Memory B cell (primary cell): ENCODE results near the gene ERBB4.

Experiments
- ATAC-seq: fragments of 150-1000 bp; cut with Tn5 transposase; 2 replicates; pipeline ENCODE4 v1.10.0; 2021; ENCODE audit warnings: low read depth, mild to moderate bottlenecking, moderate library complexity
- DNase-seq, 2 donors: peaks; one replicate each; pipeline ENCODE4 v3.0.0; 2022; ENCODE audit warnings: low spot score in 2 of 2
- H3K27ac Mint-ChIP-seq: one replicate; pipeline ENCODE4 v1.8.0; 2022; ENCODE audit warnings: mild to moderate bottlenecking, moderate library complexity, mixed read lengths
- H3K27me3 Mint-ChIP-seq: one replicate; pipeline ENCODE4 v1.8.0; 2022; ENCODE audit warnings: mixed read lengths
- H3K36me3 Mint-ChIP-seq: one replicate; pipeline ENCODE4 v1.8.0; 2022; ENCODE audit warnings: mild to moderate bottlenecking, mixed read lengths
- H3K4me1 Mint-ChIP-seq: one replicate; pipeline ENCODE4 v1.8.0; 2022; ENCODE audit warnings: mixed read lengths
- H3K4me3 Mint-ChIP-seq: one replicate; pipeline ENCODE4 v1.8.0; 2022; ENCODE audit warnings: mild to moderate bottlenecking, moderate library complexity, mixed read lengths
- H3K9me3 Mint-ChIP-seq: one replicate; pipeline ENCODE4 v1.8.0; 2022; ENCODE audit warnings: mixed read lengths

ERBB4 gene

DNA sequence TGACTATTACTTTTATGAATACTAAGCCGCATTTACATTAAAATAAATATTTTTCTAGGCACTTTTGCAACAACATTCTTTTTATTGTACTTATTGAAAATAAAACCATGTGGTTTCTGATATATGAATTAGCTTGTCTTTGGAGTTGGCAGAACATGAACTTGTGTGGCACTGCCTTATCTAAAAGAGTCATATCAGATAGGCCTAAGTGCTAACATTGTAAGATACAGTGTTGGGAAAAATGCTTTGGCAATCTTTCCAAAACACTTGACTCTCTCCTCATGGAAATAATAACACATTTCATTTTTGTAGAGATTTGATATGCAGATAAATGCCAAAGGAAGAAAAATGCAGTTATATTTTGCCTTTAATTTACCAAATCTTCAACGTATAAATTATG, 191.7 kb downstream of the ERBB4 start:
- ATAC-seq (no peak), DNase-seq (no peak)
- no peak overlapping the region for H3K4me3 Mint-ChIP-seq

GRCh38 chr2:212345966-212346365, 192.6 kb downstream of the ERBB4 start:
- no peak for DNase-seq
- no peaks in the 10 kb centered on the region for H3K36me3 Mint-ChIP-seq
- no peaks in the 10 kb centered on the region for H3K4me1 Mint-ChIP-seq
- no peaks in the 10 kb centered on the region for H3K9me3 Mint-ChIP-seq
- H3K4me3 Mint-ChIP-seq = no peak overlapping the region
- H3K27me3 Mint-ChIP-seq = no peaks in the 10 kb centered on the region
- no peak for ATAC-seq
- no peak overlapping the region for H3K27ac Mint-ChIP-seq

More for the DNA sequence above, 191.7 kb downstream of the ERBB4 start:
- no peaks in the 10 kb centered on the region for H3K4me1 Mint-ChIP-seq
- H3K9me3 Mint-ChIP-seq = peaks cover 1% of the 10 kb centered on the region
- no peaks in the 10 kb centered on the region for H3K36me3 Mint-ChIP-seq
- no peaks in the 10 kb centered on the region for H3K27me3 Mint-ChIP-seq
- H3K27ac Mint-ChIP-seq = no peak overlapping the region

GRCh38 chr2:212344131-212344530, 194.5 kb downstream of the ERBB4 start:
- no peak overlapping the region for H3K27ac Mint-ChIP-seq
- H3K9me3 Mint-ChIP-seq = no peaks in the 10 kb centered on the region
- no peak overlapping the region for H3K4me3 Mint-ChIP-seq
- H3K4me1 Mint-ChIP-seq = no peaks in the 10 kb centered on the region
- no peak for DNase-seq
- H3K27me3 Mint-ChIP-seq = no peaks in the 10 kb centered on the region
- ATAC-seq = no peak
- H3K36me3 Mint-ChIP-seq = no peaks in the 10 kb centered on the region

GRCh38 chr2:212343167-212343566, 195.4 kb downstream of the ERBB4 start:
- Mint-ChIP-seq H3K27me3 (no peaks in the 10 kb centered on the region), H3K4me3 (no peak overlapping the region), H3K27ac (no peak overlapping the region), H3K4me1 (no peaks in the 10 kb centered on the region), H3K36me3 (no peaks in the 10 kb centered on the region), H3K9me3 (no peaks in the 10 kb centered on the region)
- ATAC-seq = no peak
- no peak for DNase-seq

GRCh38 chr2:212337486-212338343, 200.9 kb downstream of the ERBB4 start:
- no peaks in the 10 kb centered on the region for H3K36me3 Mint-ChIP-seq

DNA sequence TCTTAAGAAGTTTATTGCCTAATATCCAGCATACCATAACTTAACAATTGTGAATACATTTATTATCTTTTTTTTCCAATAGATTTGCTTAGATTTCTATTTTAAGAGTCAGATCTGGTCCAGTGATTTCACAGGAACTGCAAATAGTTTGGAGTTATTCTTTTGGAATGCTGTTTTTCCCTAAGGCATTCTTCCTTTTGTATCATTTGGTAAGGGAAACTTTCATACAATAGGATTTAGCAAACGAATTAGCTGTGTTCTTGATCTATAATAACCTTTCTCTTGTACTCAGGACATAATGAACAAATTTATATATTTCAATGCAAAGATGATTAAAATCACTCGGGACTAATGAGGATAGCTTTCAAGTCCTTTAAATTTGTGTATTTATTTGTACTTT, 201.6 kb downstream of the ERBB4 start:
- no peak overlapping the region for H3K4me3 Mint-ChIP-seq
- no peaks in the 10 kb centered on the region for H3K4me1 Mint-ChIP-seq
- no peaks in the 10 kb centered on the region for H3K36me3 Mint-ChIP-seq
- H3K9me3 Mint-ChIP-seq = peaks cover 2% of the 10 kb centered on the region
- H3K27me3 Mint-ChIP-seq = no peaks in the 10 kb centered on the region
- ATAC-seq (no peak), DNase-seq (no peak)
- no peak overlapping the region for H3K27ac Mint-ChIP-seq

More at GRCh38 chr2:212337486-212338343, 200.9 kb downstream of the ERBB4 start:
- DNase-seq (no peak), ATAC-seq (no peak)
- Mint-ChIP-seq H3K4me1 (no peaks in the 10 kb centered on the region), H3K4me3 (no peak overlapping the region), H3K27me3 (no peaks in the 10 kb centered on the region), H3K27ac (no peak overlapping the region), H3K9me3 (no peaks in the 10 kb centered on the region)

DNA sequence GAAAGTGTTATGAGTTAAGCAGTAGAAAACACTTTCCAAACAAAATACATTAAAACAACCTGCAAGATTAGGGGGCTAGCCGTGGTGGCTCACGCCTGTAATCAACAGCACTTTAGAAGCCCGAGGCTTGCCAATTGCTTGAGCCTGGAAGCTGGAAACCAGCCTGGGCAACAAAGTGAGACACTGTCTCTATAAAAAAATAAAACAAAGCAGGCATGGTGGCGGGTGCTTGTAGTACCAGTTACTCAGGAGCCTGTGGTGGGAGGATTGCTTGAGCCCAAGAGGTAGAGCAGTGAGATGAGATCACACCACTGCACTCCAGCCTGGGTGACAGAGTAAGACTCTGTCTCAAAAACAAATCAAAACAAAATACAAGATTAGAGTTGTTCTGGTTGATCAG, 208.3 kb downstream of the ERBB4 start:
- no peak for ATAC-seq
- Mint-ChIP-seq H3K9me3 (peaks cover 2% of the 10 kb centered on the region), H3K4me1 (no peaks in the 10 kb centered on the region), H3K27me3 (no peaks in the 10 kb centered on the region), H3K27ac (no peak overlapping the region), H3K36me3 (no peaks in the 10 kb centered on the region), H3K4me3 (no peak overlapping the region)
- no peak for DNase-seq

DNA sequence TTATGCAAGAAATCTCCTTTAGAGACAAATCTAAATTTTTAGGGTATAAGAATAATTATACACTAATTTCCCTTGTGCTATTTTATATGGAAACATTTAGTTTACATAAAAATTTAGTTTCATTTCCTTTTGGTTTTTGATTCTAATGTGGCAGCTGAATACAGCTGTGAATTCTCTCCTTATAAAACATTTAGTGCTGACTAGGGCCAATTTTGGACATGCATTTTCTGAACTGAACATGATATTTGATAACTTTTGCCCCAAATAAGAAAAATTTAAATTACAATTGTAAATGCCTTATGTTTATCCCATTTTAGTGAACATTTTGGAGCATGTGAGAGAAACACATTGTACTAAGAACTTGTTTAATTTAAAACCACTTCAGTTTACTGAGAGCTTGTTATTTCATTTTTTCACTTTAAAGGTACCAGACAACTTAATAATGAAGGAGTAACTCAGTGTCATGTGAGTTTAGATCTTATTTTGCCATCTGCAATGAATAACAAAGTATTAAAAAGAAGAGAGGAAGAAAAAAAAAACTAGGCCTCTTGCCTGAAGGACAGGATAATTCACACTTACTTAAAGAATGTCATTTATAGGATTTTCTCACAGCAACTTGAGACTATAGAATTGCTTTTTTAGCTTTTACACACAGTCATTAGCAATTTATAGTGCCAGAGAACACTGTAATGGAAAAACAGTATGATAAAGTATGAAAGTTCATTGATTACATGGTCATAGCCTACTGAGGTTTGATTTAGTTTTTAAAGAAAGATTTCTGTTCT, 209.7 kb downstream of the ERBB4 start:
- H3K4me1 Mint-ChIP-seq = no peaks in the 10 kb centered on the region
- H3K9me3 Mint-ChIP-seq = peaks cover 2% of the 10 kb centered on the region
- no peaks in the 10 kb centered on the region for H3K27me3 Mint-ChIP-seq
- no peaks in the 10 kb centered on the region for H3K36me3 Mint-ChIP-seq
- H3K27ac Mint-ChIP-seq = no peak overlapping the region
- H3K4me3 Mint-ChIP-seq = no peak overlapping the region
- no peak for DNase-seq
- ATAC-seq = no peak

GRCh38 chr2:212328136-212328535, 210.5 kb downstream of the ERBB4 start:
- Mint-ChIP-seq H3K36me3 (no peaks in the 10 kb centered on the region), H3K4me3 (no peak overlapping the region), H3K27me3 (no peaks in the 10 kb centered on the region), H3K9me3 (peaks cover 2% of the 10 kb centered on the region), H3K27ac (no peak overlapping the region), H3K4me1 (no peaks in the 10 kb centered on the region)
- no peak for ATAC-seq
- DNase-seq = no peak

GRCh38 chr2:212327171-212327809, 211.3 kb downstream of the ERBB4 start:
- DNase-seq = no peak
- H3K27ac Mint-ChIP-seq = no peak overlapping the region
- H3K36me3 Mint-ChIP-seq = no peaks in the 10 kb centered on the region
- H3K4me1 Mint-ChIP-seq = no peaks in the 10 kb centered on the region
- no peak for ATAC-seq
- H3K4me3 Mint-ChIP-seq = no peak overlapping the region
- peaks cover 2% of the 10 kb centered on the region for H3K9me3 Mint-ChIP-seq
- H3K27me3 Mint-ChIP-seq = no peaks in the 10 kb centered on the region

DNA sequence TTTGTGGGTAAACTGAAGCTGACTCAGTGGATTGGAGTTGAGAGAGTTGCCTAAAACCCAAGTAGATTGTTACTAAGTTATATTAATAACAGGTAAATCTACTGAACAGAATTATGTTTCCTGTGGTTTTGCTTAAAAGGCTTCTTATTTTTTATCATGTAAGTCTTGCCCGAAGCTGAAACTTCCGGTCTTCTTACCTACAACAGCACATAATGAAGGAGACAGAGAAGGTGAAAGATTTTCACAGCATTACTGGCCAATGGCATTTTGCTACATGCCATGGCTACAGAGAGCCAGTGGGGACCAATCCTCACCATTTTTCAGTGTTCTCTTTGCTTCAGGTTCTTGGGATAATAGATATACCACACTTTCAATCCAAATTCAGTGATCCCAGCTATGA, 220.0 kb downstream of the ERBB4 start:
- no peak overlapping the region for H3K4me3 Mint-ChIP-seq
- H3K9me3 Mint-ChIP-seq = no peaks in the 10 kb centered on the region
- H3K4me1 Mint-ChIP-seq = no peaks in the 10 kb centered on the region

DNA sequence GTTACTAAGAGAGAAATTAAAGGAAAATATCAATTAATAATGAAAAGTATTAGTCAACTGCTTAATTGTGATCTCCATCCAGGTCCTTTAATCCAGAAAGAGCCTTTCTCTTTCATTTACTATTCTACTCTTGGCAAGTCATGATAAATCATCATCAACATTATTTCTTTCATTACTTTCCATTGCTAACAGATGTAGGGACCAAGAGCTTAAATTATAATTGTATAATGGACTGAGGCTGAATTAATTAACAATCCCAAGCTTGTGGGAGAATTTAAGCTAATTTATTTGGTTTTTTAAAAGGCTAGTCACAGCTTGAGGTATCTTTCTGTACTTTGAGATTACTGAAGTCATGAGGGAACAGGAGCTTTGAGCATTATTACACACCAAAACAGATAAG, 223.9 kb downstream of the ERBB4 start:
- Mint-ChIP-seq H3K9me3 (no peaks in the 10 kb centered on the region), H3K27ac (no peak overlapping the region), H3K4me3 (no peak overlapping the region), H3K4me1 (no peaks in the 10 kb centered on the region), H3K27me3 (no peaks in the 10 kb centered on the region), H3K36me3 (no peaks in the 10 kb centered on the region)
- DNase-seq (no peak), ATAC-seq (no peak)

More for the DNA sequence above, 220.0 kb downstream of the ERBB4 start:
- Mint-ChIP-seq H3K27ac (no peak overlapping the region), H3K36me3 (no peaks in the 10 kb centered on the region), H3K27me3 (no peaks in the 10 kb centered on the region)
- ATAC-seq (no peak), DNase-seq (no peak)

- H3K4me1 Mint-ChIP-seq = no peaks in the 10 kb centered on the region
- no peak overlapping the region for H3K4me3 Mint-ChIP-seq
- H3K27me3 Mint-ChIP-seq = no peaks in the 10 kb centered on the region
- H3K36me3 Mint-ChIP-seq = no peaks in the 10 kb centered on the region
- no peak overlapping the region for H3K27ac Mint-ChIP-seq
- ATAC-seq = no peak
- H3K9me3 Mint-ChIP-seq = no peaks in the 10 kb centered on the region
- no peak for DNase-seq
These were observed 226.7 kb downstream of the ERBB4 start for GRCh38 chr2:212311807-212312404.

- Mint-ChIP-seq H3K9me3 (no peaks in the 10 kb centered on the region), H3K4me3 (no peak overlapping the region), H3K4me1 (no peaks in the 10 kb centered on the region), H3K27ac (no peak overlapping the region), H3K27me3 (no peaks in the 10 kb centered on the region), H3K36me3 (no peaks in the 10 kb centered on the region)
- ATAC-seq (no peak), DNase-seq (no peak)
These were observed 238.7 kb downstream of the ERBB4 start for GRCh38 chr2:212299943-212300342.
